GM18870 (cell line): Measurements from ENCODE around the gene ADAM8.

Experiments
- ATAC-seq: cut with Tn5 transposase; IDR thresholded peaks from one replicate; pipeline ENCODE4 v1.9.1; 2021; ENCODE audit warnings: moderate library complexity; ENCODE audit not compliant: unreplicated experiment

Gene ADAM8

DNA sequence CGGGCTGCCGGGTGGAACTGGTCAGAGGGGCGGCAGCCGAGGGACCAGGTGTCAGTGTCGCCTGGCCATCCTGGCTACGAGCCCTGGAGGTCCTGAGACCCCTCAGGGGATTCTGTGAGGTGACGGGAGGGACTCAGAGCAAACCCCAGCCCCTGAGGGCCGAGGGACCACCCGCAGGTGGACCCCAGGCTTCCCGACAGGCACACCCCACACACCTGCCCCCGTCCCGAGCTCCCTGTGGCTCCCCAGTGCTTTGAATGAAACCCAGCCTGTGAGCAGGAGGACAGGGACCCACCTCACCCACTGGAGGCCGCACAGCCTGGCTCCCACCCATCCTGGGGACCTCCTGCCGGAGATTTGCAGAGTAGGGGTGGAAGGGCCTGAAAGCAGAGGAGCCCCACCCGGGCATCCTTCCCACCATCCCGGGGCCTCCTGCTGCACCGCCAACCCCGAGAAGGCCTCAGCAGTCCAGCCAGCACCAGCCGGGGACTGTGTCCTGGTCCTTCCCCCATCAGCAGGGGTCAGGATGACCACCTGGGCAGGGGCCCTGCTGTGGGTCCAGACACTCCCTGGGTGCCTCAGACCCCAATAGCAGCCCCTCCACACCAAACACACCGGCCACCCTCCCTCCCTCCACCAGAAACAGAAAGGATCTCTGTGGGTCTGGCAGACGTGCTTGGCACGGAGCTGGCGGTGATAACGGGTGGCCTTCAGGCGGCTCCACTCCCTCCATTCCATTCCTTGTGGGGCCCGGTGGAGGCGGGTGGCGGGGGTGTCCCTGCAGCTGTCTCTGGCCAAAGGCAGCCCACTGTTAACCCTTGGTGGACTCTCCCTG, 25.1 kb downstream of the ADAM8 start:
- ATAC-seq, result no peak

DNA sequence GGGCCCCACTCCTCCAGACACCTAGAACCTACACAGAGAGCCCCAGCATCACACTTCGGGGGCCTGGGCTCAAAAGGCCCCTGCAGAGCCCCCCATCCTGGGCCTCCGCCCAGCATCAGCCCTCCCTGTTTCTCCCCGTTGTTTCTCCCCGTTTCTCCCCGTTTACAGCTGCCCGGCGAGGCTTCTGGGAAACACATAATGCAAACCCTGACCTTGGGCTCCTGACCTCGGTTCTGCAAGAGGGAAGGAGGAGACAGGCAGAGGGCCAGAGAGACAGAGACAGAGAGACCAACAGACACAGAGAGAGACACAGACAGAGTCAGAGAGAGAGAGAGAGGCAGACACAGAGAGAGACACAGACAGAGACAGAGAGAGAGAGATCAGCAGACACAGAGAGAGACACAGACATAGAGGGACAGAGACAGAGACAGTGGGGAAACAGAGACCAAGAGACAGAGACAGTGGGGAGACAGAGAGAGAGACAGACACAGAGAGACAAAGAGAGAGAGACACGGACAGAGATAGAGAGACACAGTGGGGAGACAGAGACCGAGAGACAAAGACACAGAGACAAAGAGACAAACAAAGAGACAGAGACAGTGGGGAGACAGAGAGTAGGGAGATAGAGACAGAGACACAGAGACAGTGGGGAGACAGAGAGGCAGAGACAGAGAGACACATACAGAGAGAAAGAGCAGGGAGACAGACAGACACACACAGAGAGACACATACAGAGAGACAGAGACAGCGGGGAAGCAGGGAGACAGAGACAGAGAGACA, 26.5 kb downstream of the ADAM8 start:
- no peak for ATAC-seq

DNA sequence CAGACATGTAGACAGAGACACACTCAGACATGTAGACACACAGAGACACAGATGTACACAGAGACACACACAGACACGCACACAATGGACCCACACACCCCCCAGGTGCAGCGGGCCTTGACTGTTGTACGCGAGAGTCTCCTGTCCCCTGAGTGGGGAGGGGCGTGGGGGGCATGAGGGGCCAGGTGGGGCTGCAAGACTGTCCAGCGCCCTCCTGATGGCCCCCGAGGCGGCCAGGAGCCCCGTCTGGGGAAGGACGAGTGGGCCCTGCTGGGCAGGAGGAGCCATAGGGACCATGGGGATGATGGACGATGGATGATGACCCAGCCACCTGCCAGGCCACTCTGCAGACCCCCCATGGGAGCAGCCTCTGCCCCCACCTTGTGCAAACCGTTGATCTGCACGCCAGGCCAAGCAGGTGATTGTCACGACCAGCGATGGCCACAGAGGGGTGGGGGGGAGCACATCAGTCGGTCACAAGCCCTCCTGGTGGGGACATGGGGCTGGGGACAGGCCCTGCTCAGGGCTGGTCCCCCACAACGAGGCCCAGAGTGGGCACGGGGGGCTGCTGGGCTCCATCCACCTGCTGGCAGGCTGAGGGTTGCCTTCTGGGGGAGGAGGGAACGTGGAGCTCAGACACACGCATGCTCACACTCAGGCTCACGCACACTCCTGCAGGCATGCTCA, 27.4 kb downstream of the ADAM8 start:
- ATAC-seq, result no peak

- no peak for ATAC-seq
Observed at GRCh38 chr10:133248334-133248715, 28.3 kb downstream of the ADAM8 start.

DNA sequence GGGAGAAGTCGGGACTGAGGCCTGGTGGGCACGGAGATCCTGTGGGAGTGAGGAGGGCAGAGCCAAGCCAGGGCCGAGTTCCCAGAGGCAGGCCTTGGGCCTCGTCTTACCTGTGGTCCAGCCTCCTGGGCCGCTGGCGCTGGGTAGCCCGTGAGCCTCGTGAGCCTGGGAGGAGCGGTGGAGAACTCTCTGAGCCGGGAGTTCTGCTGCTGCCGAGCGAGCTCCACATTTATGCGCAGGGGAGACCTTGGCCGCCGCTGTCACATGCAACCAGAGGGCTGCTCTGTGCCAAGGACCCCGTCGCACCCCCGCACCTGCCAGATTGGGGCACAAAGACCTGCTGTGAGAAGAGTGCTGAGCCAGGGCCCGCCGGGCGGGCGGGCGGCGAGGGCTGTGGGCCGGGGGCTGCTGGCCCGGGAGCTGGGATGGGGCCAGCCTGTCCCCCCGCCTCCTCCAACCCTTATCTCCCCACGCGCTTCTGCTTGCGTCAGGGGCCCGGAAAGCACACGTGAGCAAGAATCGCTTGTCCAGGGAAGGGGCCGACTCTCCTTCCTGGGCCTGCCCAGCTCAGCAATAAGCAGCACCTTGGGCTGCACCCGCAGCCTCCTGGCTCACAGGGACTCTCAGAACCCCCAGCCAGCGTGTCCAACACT, 28.9 kb downstream of the ADAM8 start:
- ATAC-seq, result no peak

- ATAC-seq, result no peak
Observed at GRCh38 chr10:133246236-133246626, 30.4 kb downstream of the ADAM8 start.

GRCh38 chr10:133245439-133246235, 31.0 kb downstream of the ADAM8 start:
- no peak for ATAC-seq

GRCh38 chr10:133243593-133243992, 33.1 kb downstream of the ADAM8 start:
- no peak for ATAC-seq

DNA sequence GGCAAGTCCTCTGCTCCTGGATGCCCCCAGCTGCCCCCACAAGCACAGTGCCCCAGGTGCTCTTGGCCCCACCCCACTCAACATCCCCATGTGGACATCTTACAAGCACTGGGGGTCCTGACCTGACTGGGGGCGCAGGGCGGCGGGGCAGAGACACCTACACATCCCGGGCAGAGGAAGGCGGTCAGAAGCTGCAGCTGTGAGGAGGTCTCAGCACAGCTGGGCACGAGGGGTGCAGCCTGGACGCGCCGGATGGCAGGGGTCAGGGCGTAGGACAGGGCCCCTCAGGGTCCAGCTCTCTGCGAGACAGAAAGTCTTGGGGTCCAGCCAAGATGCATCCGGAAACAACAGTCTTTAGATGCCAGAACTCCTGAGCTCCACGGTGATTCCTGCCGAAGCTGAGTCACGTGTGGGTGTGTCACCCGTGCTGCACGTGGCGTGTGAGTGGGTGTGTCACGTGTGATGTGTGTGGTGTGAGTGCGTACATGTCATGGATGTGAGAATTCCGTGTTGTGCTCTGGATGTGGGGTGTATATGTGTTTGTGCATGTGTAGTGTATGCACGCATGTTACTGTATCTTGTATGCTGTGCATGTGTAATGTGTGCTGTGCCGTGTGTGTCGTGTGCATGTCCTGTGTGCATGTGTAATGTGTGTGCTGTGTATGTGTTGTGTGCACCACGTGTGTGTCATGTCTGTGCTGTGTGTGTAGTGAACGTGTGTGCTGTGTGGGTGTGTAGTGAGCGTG, 33.9 kb downstream of the ADAM8 start:
- no peak for ATAC-seq

GRCh38 chr10:133241501-133242205, 35.0 kb downstream of the ADAM8 start:
- ATAC-seq, result no peak

GRCh38 chr10:133239990-133240389, 36.7 kb downstream of the ADAM8 start:
- no peak for ATAC-seq

DNA sequence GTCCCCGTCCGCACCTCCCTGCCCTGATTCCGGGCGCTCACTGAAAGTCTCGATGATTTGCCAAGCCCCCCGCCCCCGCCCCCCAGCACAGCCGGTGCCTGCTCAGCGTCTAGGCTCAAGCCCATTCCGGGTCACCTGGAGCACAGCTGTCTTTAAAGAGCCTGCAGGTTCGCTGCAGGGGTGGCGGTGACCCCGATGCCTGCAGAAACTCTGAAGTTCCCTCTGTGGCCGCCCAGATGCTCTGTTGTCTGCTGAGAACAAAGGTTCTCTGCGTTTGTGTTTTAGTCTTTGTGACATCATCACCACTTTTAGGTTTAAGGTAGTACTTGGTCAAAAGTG, 38.2 kb downstream of the ADAM8 start:
- ATAC-seq, result no peak

- no peak for ATAC-seq
Observed at GRCh38 chr10:133237588-133238465, 38.8 kb downstream of the ADAM8 start, which contains the start of gene VENTX. Gene VENTX, plus strand, starts transcription at chr10:133237855. Its CDS starts 60 bp downstream, at chr10:133237915.

DNA sequence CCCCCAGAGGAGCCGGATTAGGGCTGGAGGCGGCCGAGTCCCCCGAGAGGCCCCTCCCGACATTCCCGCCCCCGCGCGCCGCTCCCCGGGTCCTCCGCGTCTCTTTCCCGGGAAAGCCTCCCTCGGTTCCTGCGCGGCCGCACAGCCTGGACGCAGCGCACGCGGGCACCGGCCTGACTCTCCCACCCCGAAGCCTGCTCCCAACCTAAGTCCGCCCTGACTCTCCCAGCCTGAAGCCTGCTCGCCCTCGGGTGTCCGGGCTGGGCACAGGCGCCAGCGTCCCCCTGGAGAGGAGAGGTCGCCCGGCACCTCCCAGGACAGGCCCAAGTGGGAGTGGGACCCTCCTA, 39.5 kb downstream of the ADAM8 start:
- no peak for ATAC-seq

DNA sequence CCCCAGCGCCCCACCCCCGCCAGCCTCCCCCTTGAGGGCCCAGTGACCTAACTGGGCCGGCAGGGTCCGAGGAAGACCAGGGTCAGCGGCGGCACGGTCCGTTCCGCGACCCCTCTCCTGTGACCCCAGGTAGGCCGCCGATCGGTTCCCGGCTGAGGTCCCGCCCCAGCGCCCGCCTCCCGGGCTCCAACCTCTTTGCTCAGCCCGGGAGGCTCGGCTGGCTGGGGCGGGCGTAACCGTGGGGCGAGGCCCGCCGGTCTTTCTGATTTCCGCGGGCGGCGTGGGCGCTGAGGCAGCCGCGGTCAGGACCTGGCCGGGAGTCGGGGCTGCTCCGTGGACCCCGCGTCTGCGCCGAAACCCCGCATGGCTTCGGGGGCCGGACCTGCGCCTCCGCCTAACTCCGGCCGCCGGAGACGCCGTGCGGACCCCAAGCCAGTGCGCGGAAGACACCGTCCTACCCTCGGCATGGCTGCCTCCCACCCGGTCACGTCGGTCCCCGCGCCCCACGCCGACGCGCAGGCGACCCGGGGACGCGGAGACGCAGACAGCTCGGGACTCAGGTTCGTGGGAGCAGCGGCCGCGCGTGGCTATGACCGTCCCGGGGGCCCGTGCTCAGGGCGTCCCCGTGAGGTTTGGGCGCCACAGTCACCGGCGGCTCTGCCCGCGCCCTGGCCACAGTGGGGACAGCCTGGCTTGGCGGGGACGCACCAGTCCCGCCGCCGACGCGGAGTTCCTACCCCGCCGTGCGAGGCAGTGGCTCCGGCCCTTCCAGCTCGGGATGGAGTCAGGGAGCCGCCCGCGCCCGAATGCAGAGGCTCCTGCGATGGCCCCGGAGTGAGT, 40.0 kb downstream of the ADAM8 start:
- no peak for ATAC-seq

GRCh38 chr10:133235932-133236331, 40.7 kb downstream of the ADAM8 start:
- no peak for ATAC-seq

- no peak for ATAC-seq
Observed at GRCh38 chr10:133235265-133235855, 41.3 kb downstream of the ADAM8 start.
